Lower leg skin (tissue), 4 donors: ENCODE data around the gene CHKA. TPM values are rescaled to one million over a fixed set of nuclear protein-coding genes. Genes with fewer than 3 reads are reported as not detected.
A peak's percentile ranks its signal among the peaks of the same experiment; 100 is the strongest.

Source experiments
- DNase-seq, 2 donors: peaks; one replicate each; pipeline ENCODE4 v3.0.0-alpha.2; 2019; ENCODE audit warnings: low spot score in 2 of 2
- H3K4me3 ChIP-seq: fragments of 200-600 bp; sonication (generic); 2 replicates; pipeline ENCODE4 v1.5.1; 2017; ENCODE audit warnings: mild to moderate bottlenecking, low read depth; ENCODE audit not compliant: poor library complexity, severe bottlenecking
- POLR2A ChIP-seq, 2 donors: fragments of 450-650 bp; IDR thresholded peaks; one replicate each; pipeline ENCODE4 v1.6.1; 2016 to 2017; ENCODE audit warnings: antibody characterized with exemption in 2 of 2, mild to moderate bottlenecking in 1 of 2, moderate library complexity in 1 of 2
- WGBS, 2 donors: methylation state at CpG; one replicate each; pipeline ENCODE4 v1.1.5; 2018; 5-methylcytosine and 5-hydroxymethylcytosine counted together
- intact Hi-C: fragments of 100-400 bp; cut with DNase I; formaldehyde crosslinking; loops from one replicate; pipeline ENCODE4 v1.15.0; 2023; ENCODE audit warnings: low total_unique reads
- total RNA-seq, 4 donors: library from RNA; depleted of rRNA; stranded (reverse); fragments of >200 nt; gene quantifications; one replicate each; pipeline ENCODE4 v1.1.0, GENCODE V29; 2016
- TF ChIP-seq, protein P1 (sequence below), 3 donors: fragments of 450-650 bp; IDR thresholded peaks; one replicate each; pipeline ENCODE4 v1.5.1; 2016; ENCODE audit warnings: antibody characterized with exemption in 3 of 3, mild to moderate bottlenecking in 3 of 3, moderate library complexity in 2 of 3

Gene CHKA
- total RNA-seq, result 10 to 100 TPM in 3 of 4 donors, 1 to 10 TPM in 1; 5.9 to 15.6 (median 13.1) TPM

DNA sequence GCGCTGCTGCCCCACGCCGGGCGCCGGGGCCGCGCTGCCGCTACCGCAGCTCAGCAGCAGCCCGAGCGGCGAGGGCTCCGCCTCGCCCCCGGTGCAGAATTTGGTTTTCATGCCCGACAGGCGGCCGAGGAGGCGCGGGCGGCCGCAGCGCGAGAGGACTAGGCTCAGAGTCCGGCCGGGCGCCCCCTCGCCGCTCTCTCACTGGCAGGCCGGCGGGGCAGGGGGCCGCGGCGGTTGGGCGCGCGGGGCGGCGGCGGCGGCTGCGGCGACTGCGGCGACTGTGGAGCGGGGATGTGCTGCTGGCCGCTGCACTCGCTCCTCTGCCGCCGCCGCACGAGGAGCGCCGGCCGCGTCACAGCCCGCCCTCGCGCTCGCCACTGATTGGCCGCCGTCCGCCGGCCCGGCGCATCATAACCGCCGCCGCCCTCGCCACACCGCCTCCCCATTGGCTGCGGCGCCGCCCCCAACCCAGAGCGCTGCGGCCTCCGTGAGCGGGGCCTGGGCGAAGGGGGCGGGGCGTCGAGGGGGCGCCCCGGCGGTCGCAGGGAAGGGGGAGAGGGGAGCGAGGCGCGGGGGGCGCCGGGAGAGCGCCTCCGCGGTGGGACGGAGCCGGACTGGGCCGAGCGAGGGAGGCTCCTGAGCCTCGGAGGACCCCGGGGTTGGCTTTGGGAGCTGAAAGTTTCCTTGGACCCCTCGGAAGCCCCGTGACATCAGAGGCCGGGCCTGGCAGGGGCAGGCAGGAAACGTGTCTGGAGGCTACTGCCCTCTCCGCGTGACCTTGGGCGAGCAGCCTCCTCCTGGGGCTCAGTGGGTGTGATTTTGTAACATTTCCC lies at the start of gene CHKA:
Gene CHKA, minus strand, starts transcription at position 322 of the 833 bp plus-strand sequence. Its CDS starts 211 bp downstream, at position 111.
- 0% methylated on average over 4 to 12 of the region's 107 CpGs for WGBS, 2 donors
- TF ChIP-seq POLR2A (IDR thresholded peaks at IDR 0.05), result peak in 1 of 2 donors; percentile 17
- TF ChIP-seq, protein P1, sequence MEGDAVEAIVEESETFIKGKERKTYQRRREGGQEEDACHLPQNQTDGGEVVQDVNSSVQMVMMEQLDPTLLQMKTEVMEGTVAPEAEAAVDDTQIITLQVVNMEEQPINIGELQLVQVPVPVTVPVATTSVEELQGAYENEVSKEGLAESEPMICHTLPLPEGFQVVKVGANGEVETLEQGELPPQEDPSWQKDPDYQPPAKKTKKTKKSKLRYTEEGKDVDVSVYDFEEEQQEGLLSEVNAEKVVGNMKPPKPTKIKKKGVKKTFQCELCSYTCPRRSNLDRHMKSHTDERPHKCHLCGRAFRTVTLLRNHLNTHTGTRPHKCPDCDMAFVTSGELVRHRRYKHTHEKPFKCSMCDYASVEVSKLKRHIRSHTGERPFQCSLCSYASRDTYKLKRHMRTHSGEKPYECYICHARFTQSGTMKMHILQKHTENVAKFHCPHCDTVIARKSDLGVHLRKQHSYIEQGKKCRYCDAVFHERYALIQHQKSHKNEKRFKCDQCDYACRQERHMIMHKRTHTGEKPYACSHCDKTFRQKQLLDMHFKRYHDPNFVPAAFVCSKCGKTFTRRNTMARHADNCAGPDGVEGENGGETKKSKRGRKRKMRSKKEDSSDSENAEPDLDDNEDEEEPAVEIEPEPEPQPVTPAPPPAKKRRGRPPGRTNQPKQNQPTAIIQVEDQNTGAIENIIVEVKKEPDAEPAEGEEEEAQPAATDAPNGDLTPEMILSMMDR (IDR thresholded peaks at IDR 0.05), result no peak
- peak; percentile 87 to 98 for DNase-seq
- peak within 1 kb of the TSS; percentile 47 for H3K4me3 ChIP-seq
- intact Hi-C loops, result no loop called here

GRCh38 chr11:68169442-68169841 lies 48.3 kb upstream of the CHKA start:
- intact Hi-C loops, result no loop called here
- TF ChIP-seq, protein P1 (IDR thresholded peaks at IDR 0.05), result no peak
- TF ChIP-seq POLR2A (IDR thresholded peaks at IDR 0.05), result no peak
- DNase-seq, result no peak
- no peak overlapping the region for H3K4me3 ChIP-seq

GRCh38 chr11:68168694-68169093 lies 47.5 kb upstream of the CHKA start:
- no peak overlapping the region for H3K4me3 ChIP-seq
- WGBS, 2 donors, result 96 to 97% methylated on average over 5 of the region's 5 CpGs
- DNase-seq, result no peak
- TF ChIP-seq, protein P1 (IDR thresholded peaks at IDR 0.05), result no peak
- TF ChIP-seq POLR2A (IDR thresholded peaks at IDR 0.05), result no peak
- intact Hi-C loops, result no loop called here

GRCh38 chr11:68167474-68167873 lies 46.3 kb upstream of the CHKA start:
- intact Hi-C loops, result no loop called here
- TF ChIP-seq, protein P1 (IDR thresholded peaks at IDR 0.05), result no peak
- TF ChIP-seq POLR2A (IDR thresholded peaks at IDR 0.05), result no peak
- H3K4me3 ChIP-seq, result no peak overlapping the region
- no peak for DNase-seq
- WGBS, 2 donors, result 88 to 93% methylated on average over 6 of the region's 6 CpGs

DNA sequence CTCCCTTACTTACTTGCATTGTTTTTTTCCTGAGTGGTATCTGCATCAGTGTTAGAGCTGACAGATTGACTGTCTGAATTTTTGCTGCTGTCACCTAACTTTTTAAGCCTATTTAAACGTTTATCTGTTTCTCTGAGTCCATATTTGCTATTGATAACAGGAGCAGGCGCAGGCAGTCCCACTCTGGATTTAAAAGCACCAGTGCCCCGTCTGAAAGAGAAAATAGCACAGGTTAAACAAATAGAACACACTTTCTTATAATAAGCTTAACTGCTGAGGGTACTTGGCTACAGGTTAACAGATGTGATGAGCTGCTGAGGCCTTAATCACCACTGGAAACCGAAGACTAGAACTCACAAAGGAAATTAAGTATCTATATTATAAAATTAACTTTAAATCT lies 45.8 kb upstream of the CHKA start:
- TF ChIP-seq, protein P1 (IDR thresholded peaks at IDR 0.05), result no peak
- no peak for TF ChIP-seq POLR2A (IDR thresholded peaks at IDR 0.05)
- no peak overlapping the region for H3K4me3 ChIP-seq
- intact Hi-C loops, result no loop called here
- no peak for DNase-seq
- WGBS, 2 donors, result 83 to 85% methylated on average over 4 of the region's 4 CpGs
